ENCODE measurements around the gene JPH2.

The JPH2 gene

DNA sequence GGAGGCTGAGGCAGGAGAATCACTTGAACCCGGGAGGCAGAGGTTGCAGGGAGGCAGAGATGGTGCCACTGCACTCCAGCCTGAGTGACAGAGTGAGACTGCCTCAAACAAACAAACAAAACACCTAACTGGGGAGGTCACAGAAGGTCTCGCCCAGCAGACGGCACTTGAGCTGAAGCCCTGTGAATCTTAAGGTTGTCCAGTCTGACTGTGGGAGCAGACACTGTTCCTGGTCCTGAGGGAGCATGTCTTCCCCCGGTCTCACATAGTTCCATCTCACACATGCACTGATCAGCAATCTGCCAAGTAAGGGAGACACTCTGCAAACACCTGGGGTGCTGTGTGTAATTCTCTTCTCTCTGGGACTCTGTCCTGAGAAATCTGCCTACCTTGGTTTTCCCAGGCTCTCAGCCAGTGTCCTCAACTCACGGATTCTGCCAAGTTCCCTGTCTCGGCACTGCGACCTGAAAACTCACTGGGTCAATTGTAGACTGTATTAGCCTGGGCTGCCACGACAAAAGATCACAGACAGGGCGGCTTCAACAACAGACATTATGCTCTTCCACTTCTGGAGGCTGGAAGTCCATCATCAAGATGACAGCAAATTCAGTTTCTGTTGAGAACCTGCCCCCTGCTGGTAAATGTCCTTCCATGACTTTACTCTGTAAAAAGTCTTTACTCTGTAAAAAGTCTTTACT, 94.3 kb downstream of the JPH2 start:
- DNase-seq (ENCODE audit: low spot score), result no peak
- in situ Hi-C loops (cut with MboI; ENCODE audit: low sequenced_read_pairs, unreplicated experiment), result no loop called here
- TF ChIP-seq, protein P1, sequence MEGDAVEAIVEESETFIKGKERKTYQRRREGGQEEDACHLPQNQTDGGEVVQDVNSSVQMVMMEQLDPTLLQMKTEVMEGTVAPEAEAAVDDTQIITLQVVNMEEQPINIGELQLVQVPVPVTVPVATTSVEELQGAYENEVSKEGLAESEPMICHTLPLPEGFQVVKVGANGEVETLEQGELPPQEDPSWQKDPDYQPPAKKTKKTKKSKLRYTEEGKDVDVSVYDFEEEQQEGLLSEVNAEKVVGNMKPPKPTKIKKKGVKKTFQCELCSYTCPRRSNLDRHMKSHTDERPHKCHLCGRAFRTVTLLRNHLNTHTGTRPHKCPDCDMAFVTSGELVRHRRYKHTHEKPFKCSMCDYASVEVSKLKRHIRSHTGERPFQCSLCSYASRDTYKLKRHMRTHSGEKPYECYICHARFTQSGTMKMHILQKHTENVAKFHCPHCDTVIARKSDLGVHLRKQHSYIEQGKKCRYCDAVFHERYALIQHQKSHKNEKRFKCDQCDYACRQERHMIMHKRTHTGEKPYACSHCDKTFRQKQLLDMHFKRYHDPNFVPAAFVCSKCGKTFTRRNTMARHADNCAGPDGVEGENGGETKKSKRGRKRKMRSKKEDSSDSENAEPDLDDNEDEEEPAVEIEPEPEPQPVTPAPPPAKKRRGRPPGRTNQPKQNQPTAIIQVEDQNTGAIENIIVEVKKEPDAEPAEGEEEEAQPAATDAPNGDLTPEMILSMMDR (IDR thresholded peaks at IDR 0.05; ENCODE audit: borderline replicate concordance, control extremely low read depth, extremely low read depth, insufficient read depth, missing control alignments), result no peak

DNA sequence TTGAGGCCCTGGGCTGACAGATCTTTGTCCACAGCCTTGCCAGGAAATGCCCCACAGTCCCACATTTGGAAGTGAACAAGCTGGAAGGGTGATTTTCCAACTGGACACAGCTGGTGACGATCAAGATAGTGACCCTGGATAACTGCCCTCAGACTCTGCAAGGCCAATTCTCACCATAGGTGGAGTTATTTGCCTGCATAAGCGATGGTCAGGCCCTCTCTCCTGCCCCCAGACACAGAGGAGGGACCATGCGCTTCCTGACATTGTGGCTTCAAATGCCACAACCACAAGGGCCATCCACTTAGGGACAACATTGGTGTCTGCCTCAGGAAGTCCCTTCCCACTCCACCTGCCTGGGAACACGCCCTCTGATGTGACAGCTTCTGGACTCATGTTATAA, 96.0 kb downstream of the JPH2 start:
- no peak for DNase-seq (ENCODE audit: low spot score)
- in situ Hi-C loops (cut with MboI; ENCODE audit: low sequenced_read_pairs, unreplicated experiment), result no loop called here
- TF ChIP-seq, protein P1 (IDR thresholded peaks at IDR 0.05; ENCODE audit: borderline replicate concordance, control extremely low read depth, extremely low read depth, insufficient read depth, missing control alignments), result no peak

DNA sequence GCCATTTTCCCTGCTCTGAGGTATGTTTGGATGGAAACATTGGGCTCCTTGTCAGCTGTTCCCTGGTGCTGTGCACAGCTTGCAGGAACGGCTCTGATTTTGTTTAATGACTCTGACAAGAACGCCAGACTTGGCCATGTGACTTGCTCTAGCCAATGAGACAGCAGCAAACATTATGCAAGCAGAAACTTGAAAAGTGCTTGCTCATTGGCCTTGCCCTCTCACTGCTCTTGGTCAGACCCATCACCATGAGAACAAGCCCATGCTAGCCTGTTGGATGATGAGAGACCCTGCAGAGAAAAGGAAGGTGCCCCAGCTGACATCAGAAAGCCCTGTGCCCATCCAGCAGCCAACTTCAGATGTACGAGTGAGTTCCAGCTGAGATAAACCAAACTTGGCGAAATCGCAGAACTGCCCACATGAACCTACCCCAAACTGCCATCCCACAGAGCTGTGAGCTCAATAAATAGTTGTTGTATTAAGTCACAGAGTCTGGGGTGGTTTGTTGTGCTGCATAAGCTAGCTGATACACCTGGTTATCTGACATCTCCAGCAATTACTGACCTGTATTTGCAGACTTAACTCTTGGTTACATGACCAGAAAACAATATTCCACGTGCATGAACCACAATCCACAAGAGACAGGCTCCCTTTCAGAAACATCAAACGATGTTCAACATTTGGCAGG, 96.9 kb downstream of the JPH2 start:
- TF ChIP-seq, protein P1 (IDR thresholded peaks at IDR 0.05; ENCODE audit: borderline replicate concordance, control extremely low read depth, extremely low read depth, insufficient read depth, missing control alignments), result no peak
- no peak for DNase-seq (ENCODE audit: low spot score)
- in situ Hi-C loops (cut with MboI; ENCODE audit: low sequenced_read_pairs, unreplicated experiment), result loop anchor here (10.0 kb wide), 3 partner anchors 345 to 635 kb away; partner anchors contain the start of gene SRSF6

DNA sequence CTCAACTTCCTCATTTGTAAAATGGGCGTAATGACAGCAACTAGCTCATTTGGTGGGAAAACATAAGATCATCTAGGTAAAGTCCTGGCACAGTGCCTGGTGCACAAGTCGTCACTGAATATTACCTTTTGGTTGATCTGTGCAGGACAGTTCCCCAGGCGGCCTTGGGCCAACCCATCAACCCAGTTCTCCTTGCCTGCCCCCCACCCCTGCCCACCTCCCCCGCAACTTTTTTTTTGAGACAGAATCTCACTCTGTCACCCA, 99.2 kb downstream of the JPH2 start:
- in situ Hi-C loops (cut with MboI; ENCODE audit: low sequenced_read_pairs, unreplicated experiment), result loop anchor here (10.0 kb wide), 3 partner anchors 343 to 633 kb away; partner anchors contain the start of gene SRSF6
- no peak for DNase-seq (ENCODE audit: low spot score)
- TF ChIP-seq, protein P1 (IDR thresholded peaks at IDR 0.05; ENCODE audit: borderline replicate concordance, control extremely low read depth, extremely low read depth, insufficient read depth, missing control alignments), result no peak

DNA sequence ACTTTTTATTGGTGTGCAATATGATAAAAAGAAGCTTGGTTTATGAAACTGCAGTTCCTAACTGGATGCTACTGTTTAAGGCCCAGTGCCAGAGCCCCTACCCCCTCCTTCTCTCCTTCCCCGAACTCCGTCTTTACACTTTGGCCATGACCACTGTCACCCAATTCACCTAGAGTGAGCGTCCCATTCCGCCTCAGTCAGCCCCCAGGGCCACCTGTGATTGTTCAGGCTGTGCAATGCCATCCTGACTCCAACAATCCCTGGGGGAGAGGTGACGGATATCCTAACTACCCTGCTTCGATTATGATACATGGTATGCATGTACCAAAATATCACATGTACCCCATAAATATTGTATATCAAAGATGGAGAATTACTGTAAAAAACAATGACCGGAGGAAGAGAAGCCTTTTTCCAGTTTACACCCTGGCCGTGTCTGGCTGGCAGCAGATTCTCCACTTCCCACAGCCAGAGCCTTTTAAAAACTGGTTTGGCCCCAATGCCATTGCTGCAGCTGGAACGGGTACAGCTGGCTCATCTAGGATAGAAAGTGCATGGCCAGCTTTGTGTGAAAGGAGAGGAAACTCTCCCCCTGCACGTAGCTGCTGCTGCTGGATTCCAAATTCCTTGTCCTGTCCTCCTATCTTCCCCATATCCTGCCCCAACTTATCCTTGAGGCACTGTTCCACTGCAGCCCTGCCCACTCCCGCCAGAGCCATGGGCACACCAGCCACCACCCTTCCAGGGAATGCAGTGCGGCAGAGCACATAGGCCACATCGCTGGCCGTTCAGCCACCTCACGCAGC, 99.7 kb downstream of the JPH2 start:
- TF ChIP-seq, protein P1 (IDR thresholded peaks at IDR 0.05; ENCODE audit: borderline replicate concordance, control extremely low read depth, extremely low read depth, insufficient read depth, missing control alignments), result no peak
- DNase-seq (ENCODE audit: low spot score), result no peak
- in situ Hi-C loops (cut with MboI; ENCODE audit: low sequenced_read_pairs, unreplicated experiment), result loop anchor here (10.0 kb wide), 3 partner anchors 342 to 632 kb away; partner anchors contain the start of gene SRSF6

DNA sequence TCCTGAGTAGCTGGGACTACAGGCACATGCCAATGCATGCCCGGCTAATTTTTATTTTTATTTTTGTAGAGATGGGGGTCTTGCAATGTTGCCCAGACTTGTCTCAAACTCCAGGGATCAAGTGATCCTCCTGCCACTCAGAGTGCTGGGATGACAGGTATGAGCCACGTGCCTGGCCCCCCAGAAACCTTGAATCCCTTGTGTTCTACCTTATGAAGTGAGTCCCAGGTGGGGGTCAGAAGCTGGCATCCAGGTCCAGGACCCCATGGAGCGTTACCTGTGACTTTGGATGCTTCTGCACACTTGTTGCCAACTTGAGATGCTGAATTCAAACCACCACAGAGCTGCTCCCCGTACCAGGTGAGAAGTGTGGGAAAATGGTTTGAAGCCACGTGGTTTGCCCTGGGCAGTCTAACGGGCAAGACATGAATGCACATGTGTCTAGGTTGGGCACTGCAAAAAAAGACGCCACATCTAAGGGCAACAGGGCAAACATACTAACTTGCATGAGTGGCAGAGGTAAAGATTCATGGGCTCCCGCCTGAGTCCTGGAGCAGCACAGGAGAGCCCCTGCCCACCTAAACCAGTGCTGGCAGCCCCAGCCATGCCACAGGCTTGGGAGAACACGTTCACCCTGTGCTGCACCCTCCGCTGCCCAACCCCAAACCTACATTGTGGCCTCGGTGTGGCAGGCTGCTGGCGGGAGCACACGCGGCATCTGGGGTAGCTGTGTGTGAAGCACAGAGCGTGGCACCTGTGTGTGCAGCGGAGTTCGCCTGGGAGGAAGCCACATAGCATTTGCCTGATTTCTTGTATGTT, 101.2 kb downstream of the JPH2 start:
- TF ChIP-seq, protein P1 (IDR thresholded peaks at IDR 0.05; ENCODE audit: borderline replicate concordance, control extremely low read depth, extremely low read depth, insufficient read depth, missing control alignments), result no peak
- in situ Hi-C loops (cut with MboI; ENCODE audit: low sequenced_read_pairs, unreplicated experiment), result loop anchor here (10.0 kb wide), 3 partner anchors 341 to 631 kb away; partner anchors contain the start of gene SRSF6
- no peak for DNase-seq (ENCODE audit: low spot score)
